Esophagus squamous epithelium (tissue), 4 donors: ENCODE measurements around the gene BRWD1.

Experiments used
- CTCF ChIP-seq, 6 experiments: fragments of 450-650 bp in 4 of 6; fragments of 200-600 bp in 2 of 6; sonication (generic) in 2 of 6; IDR thresholded peaks; one replicate each; pipeline ENCODE4 v1.5.1; 2016 to 2019; ENCODE audit warnings: antibody characterized with exemption in 6 of 6, mild to moderate bottlenecking in 4 of 6, moderate library complexity in 4 of 6
- POLR2A ChIP-seq, 4 donors: fragments of 450-650 bp; IDR thresholded peaks; one replicate each; pipeline ENCODE4 v1.6.1; 2017; ENCODE audit warnings: antibody characterized with exemption in 4 of 4, mild to moderate bottlenecking in 4 of 4, moderate library complexity in 3 of 4

DNA sequence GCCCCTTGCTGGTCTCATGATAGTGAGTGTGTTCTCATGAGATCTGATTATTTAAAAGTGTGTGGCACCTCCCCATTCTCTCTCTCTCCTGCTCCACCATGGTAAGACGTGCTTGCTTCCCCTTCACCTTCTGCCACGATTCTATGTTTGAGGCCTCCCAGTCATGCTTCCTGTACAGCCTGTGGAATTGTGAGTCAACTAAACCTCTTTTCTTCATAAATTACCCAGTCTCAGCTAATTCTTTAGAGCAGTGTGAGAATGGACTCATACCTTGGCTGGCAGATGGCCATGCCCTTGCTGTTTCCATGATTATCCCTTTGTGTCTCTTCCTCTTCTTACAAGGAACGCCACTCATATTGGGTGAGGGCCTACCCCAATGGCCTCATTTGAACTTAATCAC is 170.5 kb downstream of the BRWD1 start:
- TF ChIP-seq POLR2A (IDR thresholded peaks at IDR 0.05), result no peak
- no peak for TF ChIP-seq CTCF (IDR thresholded peaks at IDR 0.05)
